GM20000 (cell line): ENCODE data around the gene SDC4.

ENCODE experiments used
- DNase-seq: peaks from one replicate; pipeline ENCODE4 v3.0.0; 2012; ENCODE audit warnings: low spot score
- TF ChIP-seq, protein P1 (sequence below): IDR thresholded peaks from 2 replicates; pipeline ENCODE4 v1.5.1; 2012; ENCODE audit warnings: mild to moderate bottlenecking, control low read depth; ENCODE audit errors: extremely low read depth, missing control alignments

Gene SDC4

DNA sequence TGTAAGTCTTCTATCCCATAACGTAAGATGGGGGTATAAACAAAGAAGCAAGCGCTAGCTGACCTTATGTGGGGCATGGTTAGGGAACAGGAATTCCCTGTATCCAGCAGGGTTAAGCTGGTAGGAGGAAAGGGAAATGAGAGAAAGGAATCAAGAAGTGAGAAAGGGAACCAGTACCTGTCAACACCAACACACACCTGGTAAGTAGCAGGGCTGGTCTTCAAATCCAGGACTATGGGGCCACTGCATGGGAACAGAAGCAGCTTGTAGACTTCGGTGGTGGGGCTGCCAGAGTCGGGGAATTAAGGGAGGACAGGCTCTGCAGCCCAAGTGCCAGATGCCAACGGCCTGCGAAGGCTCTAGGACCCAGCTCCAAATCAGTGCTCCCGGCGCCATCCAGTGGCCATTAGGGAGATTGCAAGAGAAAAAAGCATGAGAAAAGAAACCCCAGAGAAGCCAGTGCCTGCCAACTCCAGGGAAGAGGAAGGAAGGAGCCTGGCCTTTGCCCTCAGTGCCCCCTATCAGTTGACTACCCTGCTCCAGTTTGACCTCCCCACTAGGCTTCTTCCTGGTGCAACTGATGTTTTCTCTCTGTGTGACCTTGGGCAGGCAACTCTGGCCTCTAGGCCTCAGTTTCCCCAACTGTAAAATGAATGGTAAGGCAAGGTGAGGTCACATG lies 57.4 kb downstream of the SDC4 start:
- DNase-seq = peak; percentile 82
- TF ChIP-seq, protein P1, sequence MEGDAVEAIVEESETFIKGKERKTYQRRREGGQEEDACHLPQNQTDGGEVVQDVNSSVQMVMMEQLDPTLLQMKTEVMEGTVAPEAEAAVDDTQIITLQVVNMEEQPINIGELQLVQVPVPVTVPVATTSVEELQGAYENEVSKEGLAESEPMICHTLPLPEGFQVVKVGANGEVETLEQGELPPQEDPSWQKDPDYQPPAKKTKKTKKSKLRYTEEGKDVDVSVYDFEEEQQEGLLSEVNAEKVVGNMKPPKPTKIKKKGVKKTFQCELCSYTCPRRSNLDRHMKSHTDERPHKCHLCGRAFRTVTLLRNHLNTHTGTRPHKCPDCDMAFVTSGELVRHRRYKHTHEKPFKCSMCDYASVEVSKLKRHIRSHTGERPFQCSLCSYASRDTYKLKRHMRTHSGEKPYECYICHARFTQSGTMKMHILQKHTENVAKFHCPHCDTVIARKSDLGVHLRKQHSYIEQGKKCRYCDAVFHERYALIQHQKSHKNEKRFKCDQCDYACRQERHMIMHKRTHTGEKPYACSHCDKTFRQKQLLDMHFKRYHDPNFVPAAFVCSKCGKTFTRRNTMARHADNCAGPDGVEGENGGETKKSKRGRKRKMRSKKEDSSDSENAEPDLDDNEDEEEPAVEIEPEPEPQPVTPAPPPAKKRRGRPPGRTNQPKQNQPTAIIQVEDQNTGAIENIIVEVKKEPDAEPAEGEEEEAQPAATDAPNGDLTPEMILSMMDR = peak; percentile 76

DNA sequence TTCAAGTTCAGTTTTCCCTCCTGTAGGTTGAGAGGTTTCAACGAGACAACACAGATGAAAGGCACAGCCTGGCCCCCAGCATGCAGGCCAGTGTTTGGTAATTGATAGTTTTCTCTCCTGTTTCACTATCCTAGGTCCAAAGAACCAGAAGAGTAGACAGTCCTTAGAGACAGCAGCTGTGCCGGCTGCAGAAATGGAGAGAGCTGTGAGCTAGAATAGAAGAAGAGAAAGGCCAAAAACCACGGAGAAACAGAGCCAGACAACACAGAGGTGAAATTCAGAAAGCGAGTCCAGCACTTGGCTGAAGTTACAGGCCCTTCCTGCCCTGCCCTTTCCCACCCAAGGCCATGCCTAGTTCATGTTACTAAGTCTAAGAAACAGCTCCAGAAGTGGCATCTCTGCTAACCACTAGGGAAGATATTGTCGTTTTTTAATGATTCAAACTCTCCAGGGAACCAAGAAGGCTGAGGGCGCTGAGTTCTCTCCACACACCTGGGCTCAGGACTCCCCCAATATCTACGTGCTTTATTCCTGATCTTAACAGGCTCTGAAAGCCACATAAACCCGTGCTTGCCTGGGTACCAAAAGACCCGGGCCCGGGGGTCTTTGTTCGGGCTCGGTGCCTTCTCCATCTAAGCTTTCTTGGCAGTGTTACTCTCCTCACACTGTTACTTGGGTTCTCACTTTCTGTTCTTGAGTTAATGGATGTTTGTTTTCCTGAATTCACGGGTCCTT lies 58.1 kb downstream of the SDC4 start:
- DNase-seq = no peak
- TF ChIP-seq, protein P1 = no peak

DNA sequence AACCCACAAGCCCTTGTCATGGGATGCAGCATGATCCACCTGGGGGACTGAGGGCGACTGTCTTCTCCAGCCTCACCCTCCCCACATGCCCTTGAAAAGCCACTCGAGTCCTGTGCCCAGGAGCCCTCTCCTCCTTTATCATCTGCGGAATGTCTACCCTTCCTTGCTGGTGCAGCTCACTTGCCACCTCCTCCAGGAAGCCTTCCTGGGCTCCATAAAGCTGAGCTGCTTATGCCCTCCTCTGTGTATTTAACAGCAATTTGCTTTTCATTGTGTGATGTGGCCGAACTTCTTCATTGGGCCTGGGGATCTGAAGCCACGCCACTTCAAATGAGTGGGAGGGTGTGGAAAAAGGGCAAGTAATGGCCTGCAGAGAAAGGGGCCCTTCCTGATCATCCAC lies 59.4 kb downstream of the SDC4 start:
- TF ChIP-seq, protein P1 = no peak
- DNase-seq = no peak

DNA sequence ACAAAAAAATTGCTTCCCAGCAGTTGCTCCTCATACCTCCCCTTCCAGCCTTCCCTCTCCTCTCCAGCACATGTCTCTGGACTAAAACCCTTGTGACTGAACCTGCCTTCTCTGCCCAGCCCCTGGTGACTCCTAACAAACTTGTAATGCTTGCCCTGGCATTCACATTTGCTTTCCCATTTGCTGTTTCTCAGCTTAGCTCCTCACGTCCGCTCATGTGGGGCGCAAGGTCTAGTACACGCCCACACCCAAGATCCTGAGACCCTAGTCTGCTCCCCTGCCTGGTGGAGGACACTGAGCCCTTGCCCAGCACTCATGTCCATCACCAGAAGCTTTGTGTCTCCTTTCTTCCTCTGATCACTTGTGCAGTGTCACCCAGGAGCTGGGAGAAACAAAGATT lies 59.8 kb downstream of the SDC4 start:
- TF ChIP-seq, protein P1 = no peak
- no peak for DNase-seq

DNA sequence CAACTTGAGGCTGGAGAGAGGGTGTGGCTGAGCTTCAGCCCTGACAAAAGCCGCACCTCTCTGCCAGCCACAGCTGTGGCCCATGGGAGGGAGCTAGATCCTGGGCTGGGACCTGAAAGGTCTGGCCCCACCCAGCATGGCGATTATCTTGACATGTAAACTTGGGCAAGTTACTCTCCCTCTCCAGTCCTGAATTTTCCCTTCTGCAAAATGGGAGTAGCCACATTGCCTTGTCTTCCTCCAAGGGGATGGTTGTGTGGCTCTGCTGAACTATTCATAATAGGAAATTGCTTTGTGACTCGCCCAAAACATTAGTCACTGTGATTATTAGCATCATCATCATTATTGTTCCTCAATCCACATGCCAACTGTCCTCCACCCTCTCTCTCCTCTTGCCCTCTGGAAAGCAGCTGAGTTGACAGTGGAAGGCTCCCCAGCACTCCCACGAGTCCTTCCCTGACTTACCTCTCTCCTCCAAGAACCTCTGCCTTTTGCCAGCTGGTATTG lies 64.6 kb downstream of the SDC4 start:
- TF ChIP-seq, protein P1 = no peak
- no peak for DNase-seq

DNA sequence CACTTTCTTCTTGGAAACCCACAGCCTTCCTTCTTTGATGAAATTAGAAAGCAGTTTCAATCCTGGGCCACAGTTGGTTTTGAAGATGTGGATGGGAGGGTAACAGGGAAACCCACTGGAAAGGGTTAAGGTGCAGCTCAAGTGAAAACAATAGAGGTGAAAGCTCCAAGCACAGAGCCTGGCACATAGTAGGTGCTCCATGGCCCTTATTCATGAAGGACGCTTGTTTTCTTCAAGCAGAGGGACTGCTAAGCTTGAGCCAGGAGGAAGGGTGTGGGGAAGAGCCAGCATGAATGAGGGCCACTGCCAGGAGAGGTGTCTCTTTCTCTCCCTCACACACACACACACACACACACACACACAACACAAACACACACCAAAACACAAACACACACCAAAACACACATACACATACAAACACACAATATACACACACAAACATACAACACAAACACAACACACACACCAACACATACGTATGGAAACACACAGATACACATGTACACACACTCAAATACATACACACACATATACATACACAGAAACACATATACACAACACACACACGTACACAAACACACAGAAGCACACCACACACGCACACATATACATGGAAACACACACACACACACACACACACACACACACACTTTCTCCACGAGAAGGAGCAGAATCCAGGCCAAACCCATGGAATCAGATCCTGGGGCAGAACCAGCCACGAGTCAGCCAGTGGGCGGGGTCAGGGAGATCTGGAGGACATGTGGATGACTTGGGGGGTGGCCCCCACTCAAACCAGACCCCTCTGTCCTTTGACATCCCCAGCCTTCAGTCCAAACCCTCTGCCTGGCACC lies 65.3 kb downstream of the SDC4 start:
- no peak for DNase-seq
- TF ChIP-seq, protein P1 = no peak
